GM13976 (cell line): ENCODE data around the gene KRTAP12-3.
"Not testable (repeated sequence)": the region's sequence is repeated elsewhere in the genome, so short reads cannot be mapped to it uniquely, and the experiment has no call there.

Experiments used
- DNase-seq: peaks from one replicate; pipeline ENCODE4 v3.0.0; 2012; ENCODE audit warnings: low spot score
- CTCF ChIP-seq: IDR thresholded peaks from 2 replicates; pipeline ENCODE4 v1.5.1; 2012; ENCODE audit warnings: borderline replicate concordance, mild to moderate bottlenecking; ENCODE audit not compliant: insufficient read depth; ENCODE audit errors: extremely low read depth, missing control alignments, control extremely low read depth
- in situ Hi-C: fragments of 300-500 bp; cut with MboI; formaldehyde crosslinking; loops from one replicate; pipeline ENCODE4 v1.12.0; 2022; ENCODE audit warnings: low sequenced_read_pairs, mixed read lengths, inconsistent platforms; ENCODE audit not compliant: unreplicated experiment

KRTAP12-3 gene

GRCh38 chr21:44653656-44654575 lies 3.8 kb upstream of the KRTAP12-3 start:
- no peak for TF ChIP-seq CTCF
- no peak for DNase-seq
- in situ Hi-C loops, result no loop called here

GRCh38 chr21:44654576-44655175 lies 3.1 kb upstream of the KRTAP12-3 start, which contains the start of gene KRTAP12-4:
Gene KRTAP12-4, minus strand, starts transcription at chr21:44654659. Its CDS starts 45 bp downstream, at chr21:44654614.
- TF ChIP-seq CTCF, result no peak
- no peak for DNase-seq
- in situ Hi-C loops, result no loop called here

DNA sequence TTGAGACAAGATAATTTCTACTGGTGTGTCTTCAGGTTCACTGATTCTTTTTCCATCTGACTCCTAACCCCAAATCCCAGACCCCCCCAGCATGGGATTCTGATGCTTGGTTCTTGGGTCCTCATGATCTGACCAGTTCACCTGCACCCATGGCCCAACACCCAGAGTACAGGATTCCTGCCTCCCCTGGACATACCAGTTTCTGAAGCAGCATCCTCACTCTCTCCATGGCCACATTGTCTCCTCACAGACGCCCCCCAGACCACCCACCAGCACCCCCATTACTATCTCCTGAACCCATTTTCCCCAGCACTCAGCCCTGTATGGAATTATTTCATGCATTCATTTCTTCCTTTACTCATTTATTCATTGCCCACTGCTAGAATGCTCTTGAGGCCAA lies 864 bp upstream of the KRTAP12-3 start:
- no peak for TF ChIP-seq CTCF
- DNase-seq, result no peak
- in situ Hi-C loops, result no loop called here

- DNase-seq, result no peak
- TF ChIP-seq CTCF, result no peak
- in situ Hi-C loops, result no loop called here
These were observed 794 bp downstream of the KRTAP12-3 start for GRCh38 chr21:44658541-44658910.

DNA sequence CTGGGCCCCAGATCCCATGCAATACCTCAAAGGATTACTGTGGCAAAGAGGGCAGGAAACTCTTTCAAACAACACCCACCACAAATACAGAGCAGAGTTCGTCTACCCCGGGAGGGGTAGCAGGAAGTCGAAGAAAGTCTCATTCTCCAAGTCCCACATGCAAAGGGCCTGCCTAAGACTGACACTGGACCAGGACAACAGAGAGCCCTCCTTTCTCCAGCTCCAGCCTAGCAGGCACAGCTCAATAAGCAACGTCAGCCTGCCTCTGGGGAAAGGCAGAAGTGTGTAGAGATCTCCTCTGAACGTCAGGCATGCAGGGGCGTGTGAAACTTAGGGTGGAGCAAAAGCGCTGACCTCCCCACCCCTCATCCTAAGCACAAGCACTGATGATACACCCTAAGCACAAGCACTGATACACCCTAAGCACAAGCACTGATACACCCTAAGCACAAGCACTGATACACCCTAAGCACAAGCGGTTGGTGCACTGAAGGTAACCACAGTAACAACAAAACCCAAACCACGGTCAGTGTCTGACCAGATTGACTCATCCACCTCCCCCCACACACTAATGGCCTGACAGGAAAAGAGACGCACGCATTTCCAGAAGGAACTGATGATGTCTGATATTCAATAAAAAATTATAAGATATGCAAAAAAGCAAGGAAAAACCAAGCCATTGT lies 1.3 kb downstream of the KRTAP12-3 start:
- in situ Hi-C loops, result no loop called here

GRCh38 chr21:44661567-44661966 lies 3.8 kb downstream of the KRTAP12-3 start:
- in situ Hi-C loops, DNase-seq: not testable (repeated sequence)

More for the DNA sequence above, 1.3 kb downstream of the KRTAP12-3 start:
- TF ChIP-seq CTCF, result no peak
- no peak for DNase-seq

DNA sequence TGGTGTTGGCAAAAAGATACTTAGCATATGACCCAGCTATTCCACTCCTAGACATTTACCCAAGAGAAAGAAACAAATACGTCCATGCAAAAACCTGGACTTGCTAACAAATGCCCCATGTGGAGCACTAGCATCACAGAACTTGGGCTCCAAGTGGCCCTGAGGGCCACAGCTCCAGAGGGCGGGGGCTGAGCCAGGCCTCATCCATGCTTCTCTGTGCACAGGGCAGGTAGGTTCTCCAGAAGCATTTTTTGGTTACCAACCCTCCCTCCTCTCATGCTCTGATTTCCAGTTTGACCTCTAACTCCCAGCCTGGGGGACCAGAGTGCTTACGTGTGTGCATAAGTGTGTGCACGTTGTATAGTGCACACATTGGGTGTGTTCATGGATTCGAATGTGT lies 7.0 kb downstream of the KRTAP12-3 start:
- TF ChIP-seq CTCF, result no peak
- DNase-seq, result no peak
- in situ Hi-C loops, result no loop called here
